Measurements from ENCODE around the gene TSPAN18.

The TSPAN18 gene

DNA sequence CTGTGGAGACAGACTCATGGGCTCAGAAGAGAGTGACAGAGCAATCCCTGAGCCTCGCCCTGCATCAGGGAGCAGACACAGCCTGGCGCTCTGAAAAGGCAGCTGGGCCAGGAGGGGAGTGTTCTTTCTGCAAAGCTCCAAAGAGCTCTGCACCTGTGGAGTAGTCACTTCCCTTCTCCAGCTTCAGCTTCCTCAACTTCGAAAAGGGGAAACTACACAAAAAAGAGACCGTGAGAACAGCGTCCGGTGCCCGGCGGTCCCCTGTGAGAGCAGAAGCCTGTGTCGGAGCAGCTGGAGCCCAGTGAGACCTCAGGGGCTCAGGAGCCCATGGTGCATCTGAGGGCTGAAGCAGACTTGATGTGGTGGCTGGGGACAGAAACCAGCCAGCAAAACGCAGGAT lies 188.9 kb downstream of the TSPAN18 start:
- DNase-seq (ENCODE audit: low read depth, low spot score) = no peak

GRCh38 chr11:44916331-44916730 lies 189.6 kb downstream of the TSPAN18 start:
- no peak for DNase-seq (ENCODE audit: low read depth, low spot score)

DNA sequence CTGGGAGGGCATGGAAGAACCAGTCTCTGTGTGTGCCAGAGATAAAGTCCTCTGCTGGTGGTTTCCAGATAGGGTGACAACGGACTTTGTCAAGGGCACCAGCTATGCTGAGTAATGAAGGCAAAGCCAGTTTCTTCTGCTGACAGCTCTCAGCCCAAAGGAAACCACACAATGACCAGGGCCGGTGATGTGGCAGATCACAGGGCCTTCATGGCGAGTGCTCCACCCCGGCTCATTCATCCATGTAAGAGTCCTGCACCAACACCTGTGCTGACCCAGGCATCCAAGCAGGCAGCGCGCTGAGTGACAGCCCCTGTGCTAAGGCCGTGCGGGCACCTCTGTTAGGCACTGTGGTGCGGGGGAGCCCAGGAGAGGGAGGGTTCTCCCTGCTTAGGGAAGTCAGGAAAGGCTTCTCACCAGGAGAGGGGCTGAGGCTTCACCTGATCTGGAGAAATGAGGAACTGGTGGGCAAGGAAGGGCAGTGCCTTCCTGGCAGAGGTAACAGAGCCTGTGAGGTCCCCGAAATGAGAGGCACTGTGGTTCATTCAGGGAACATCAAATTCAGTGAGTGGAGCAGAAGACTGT lies 190.1 kb downstream of the TSPAN18 start:
- DNase-seq (ENCODE audit: low read depth, low spot score) = no peak

DNA sequence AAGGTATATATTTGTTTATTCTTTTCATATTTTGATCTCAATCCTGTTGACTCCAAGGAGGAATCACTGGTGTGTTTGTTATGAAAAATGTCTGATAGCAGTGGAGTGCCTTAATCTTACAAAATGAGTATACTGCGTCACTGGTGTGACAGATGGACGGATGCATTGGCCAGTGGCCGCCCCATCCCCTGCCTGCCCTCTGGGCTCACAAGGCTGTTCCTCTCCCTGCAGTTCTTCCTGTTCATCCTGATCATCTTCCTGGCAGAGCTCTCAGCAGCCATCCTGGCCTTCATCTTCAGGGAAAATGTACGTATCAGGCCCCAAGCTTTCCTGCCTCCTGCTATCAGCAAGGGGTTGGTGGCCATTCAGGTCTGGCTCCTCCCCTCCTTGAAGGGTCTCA lies 191.0 kb downstream of the TSPAN18 start:
- DNase-seq (ENCODE audit: low read depth, low spot score) = no peak

DNA sequence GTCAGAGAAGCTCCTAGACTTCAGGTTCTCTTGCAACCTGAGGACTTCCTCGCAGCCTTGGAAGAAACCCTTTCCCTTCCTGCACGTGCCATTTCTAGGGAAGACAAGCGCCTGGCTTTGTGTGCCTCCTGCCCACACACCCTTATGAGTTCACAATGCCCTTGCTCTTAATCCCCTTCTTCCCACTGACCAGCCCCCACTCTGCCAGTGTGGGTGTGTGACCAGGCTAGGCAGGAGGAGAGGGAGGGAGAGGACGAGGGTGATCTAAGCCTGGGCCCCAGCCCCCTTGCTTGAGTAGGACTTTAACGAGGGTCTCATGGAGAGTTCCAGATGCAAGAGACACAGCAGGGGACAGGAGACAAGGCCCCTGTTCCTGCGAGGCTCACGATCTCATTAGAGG lies 193.7 kb downstream of the TSPAN18 start:
- no peak for DNase-seq (ENCODE audit: low read depth, low spot score)

- no peak for DNase-seq (ENCODE audit: low read depth, low spot score)
Measured at GRCh38 chr11:44923115-44923514, 196.4 kb downstream of the TSPAN18 start.

DNA sequence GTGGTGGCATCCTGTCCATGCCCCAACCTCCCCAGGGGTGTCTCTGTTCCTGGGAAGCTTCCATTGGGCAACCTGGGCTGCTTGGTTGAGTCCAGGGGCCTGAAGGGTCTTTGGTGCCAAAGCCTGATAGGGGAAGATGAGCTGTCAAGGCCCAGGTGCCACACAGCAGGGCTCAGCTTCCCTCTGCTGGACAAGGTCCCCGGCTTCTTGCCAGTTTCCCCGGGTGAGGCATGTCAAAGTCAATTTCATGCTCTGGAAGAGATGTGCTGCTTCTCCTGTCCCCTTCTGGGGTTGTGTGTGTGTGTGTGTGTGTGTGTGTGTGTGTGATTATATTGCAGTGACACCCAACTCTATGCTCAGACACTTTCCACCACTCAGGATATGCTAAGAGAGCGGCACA lies 197.0 kb downstream of the TSPAN18 start:
- DNase-seq (ENCODE audit: low read depth, low spot score) = no peak

- DNase-seq (ENCODE audit: low read depth, low spot score) = no peak
Measured at GRCh38 chr11:44926036-44926435, 199.3 kb downstream of the TSPAN18 start.

- peak; percentile 36 for DNase-seq (ENCODE audit: low read depth, low spot score)
Measured at GRCh38 chr11:44927174-44927661, 200.5 kb downstream of the TSPAN18 start.

DNA sequence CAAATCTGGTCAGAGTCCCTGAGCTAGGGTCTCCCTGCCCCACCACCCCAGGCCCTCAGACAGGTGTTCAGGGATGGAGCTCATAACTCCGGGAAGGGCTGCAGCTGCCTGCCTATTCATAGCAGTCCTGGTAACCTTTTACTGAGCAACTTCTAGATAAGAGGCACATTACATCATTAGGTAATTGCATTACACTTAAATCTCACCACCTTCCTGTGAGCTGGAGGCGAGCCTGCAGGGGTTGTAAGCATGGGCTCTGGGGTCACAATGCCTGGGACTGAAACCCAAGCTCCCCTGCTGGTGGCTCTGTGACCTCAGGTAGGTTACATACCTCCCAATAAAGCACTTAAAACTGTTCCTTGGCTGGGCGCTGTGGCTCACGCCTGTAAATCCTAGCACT lies 201.4 kb downstream of the TSPAN18 start:
- no peak for DNase-seq (ENCODE audit: low read depth, low spot score)

- DNase-seq (ENCODE audit: low read depth, low spot score) = no peak
Measured at GRCh38 chr11:44928816-44929215, 202.1 kb downstream of the TSPAN18 start.

DNA sequence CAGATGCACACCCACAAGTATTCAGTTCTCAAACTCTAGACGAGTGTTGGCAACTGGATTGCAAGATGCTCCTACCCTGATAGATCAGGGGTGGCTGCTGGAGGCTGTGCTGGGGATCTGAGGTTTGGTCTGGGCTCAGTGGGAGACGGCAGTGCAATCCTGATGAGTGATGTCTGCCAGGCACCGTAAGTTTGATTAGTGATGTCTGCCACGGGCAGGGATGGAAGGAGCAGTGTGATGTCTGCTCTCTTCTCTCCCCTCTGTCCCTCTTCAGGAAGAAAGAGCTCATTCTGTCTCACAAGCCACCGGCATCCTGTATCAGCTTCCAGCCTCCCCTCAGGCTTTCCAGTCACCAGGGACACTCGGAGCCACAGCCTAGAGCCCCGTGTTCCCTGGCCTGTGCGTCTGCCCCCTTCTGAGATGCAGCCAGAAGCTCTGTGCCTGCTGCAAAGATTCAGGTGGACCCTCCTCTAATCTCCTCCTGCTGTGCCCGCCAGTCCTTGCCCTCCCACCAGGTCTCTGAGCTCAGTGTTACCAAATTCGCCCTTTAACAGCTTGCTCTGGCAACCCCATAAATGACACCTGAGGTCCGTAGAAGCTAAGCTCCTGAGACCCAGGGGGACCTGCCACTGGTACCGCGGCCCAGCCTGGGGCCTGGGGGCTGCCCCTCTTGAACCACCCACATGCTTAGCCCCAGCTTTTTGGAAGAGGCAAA lies 204.0 kb downstream of the TSPAN18 start:
- DNase-seq (ENCODE audit: low read depth, low spot score) = no peak

- no peak for DNase-seq (ENCODE audit: low read depth, low spot score)
Measured at GRCh38 chr11:44931466-44931865, 204.7 kb downstream of the TSPAN18 start.

DNA sequence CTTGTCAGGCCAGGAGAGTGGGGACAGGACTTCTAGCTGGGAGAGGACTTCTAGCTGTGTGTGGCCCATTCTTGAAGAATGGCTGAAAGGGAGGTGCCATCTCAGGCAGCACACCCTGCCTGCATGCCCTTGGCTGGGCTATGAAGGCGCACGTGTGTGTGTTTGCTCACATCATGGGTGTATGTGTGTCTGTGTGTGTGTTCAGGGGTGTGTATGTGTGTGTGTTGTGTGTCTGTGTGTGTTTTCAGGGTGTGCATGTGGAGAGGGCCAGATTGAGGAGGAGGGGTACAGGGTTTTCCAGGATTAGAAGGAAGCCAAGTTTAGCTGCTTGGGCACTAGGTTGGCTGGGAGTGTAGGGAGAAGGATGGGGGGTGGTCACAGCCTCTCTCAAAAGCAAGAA lies 207.3 kb downstream of the TSPAN18 start:
- DNase-seq (ENCODE audit: low read depth, low spot score) = no peak

- no peak for DNase-seq (ENCODE audit: low read depth, low spot score)
Measured at GRCh38 chr11:44934735-44935250, 208.0 kb downstream of the TSPAN18 start.

GRCh38 chr11:44936525-44936924 lies 209.8 kb downstream of the TSPAN18 start:
- peak; percentile 62 for DNase-seq (ENCODE audit: low read depth, low spot score)

DNA sequence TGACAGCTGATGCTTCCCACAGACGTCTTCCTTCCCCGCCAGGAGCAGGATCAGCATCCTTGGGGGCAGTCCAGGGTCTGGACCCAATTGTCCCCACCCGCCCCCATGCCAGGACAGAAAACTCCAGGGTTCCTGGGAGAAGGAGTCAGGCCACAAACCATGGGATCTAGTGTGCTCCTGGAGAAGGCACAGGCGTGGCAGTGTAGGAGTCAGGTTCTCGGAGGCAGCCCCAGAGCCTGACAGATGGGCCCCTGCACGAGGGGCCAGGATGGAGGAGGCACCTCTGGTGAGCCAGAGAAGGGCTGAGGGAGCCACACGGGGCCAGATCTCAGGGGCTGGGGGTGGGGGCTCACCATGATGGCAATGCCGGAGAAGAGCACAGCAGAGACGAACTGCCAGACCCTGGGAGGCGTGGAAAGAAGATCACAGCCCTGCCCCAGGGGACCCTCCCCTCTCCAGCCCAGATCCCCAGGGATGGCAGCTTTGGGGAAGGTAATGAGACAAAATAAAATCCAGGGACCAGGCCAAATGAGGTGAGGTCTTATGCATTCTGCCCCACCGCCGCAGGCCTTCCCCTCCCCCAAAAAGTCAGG lies 210.3 kb downstream of the TSPAN18 start:
- no peak for DNase-seq (ENCODE audit: low read depth, low spot score)

GRCh38 chr11:44938066-44938691 lies 211.4 kb downstream of the TSPAN18 start:
- DNase-seq (ENCODE audit: low read depth, low spot score) = no peak

DNA sequence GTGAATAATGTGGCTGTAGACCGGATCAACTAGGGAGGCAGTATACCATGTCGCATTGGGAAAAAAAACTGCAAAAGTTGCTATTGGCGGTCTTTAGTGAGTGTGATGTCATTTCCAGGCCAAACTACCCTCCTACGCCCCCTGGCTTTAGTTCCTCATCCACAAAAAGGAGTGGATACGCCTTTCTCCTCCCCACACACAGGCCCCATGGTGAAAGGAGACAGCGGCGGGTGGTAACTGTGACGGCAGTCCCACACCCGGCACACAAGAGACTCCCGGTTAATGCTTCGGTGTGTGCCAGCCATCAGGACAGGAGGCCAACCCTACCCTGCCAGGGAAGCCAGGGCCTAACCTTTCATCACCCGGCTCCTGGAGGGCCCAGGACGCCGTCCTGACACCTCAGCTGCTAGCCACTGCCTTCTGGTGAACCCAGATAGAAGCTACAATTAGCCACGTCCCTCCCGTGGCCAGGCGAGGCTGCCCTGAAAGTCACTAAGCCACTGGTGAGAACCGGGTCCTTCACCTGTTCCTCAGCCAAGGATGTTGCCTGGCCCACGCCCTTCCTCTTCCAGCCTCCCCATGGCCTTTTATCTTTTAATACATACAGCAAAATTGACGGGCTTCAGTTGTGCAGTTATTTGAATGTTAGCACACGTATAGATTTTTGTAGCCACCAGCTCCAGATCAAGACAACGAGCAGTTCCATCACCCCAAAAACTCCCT lies 213.1 kb downstream of the TSPAN18 start:
- no peak for DNase-seq (ENCODE audit: low read depth, low spot score)

- DNase-seq (ENCODE audit: low read depth, low spot score) = no peak
Measured at GRCh38 chr11:44940404-44940803, 213.6 kb downstream of the TSPAN18 start.

- DNase-seq (ENCODE audit: low read depth, low spot score) = no peak
Measured at GRCh38 chr11:44940835-44941234, 214.1 kb downstream of the TSPAN18 start.
